Activated CD4-positive, alpha-beta T cell treated with anti-CD3 and anti-CD28 coated beads, Interleukin-2, amount 50 U/mL, for 1 hour (primary cell): ENCODE results near the gene PUS1.

Experiments
- DNase-seq: peaks from one replicate; pipeline ENCODE4 v3.0.0-alpha.2; 2020

Gene PUS1

GRCh38 chr12:131903270-131904255 is 25.5 kb upstream of the PUS1 start:
- DNase-seq = no peak

- DNase-seq = no peak
Observed at GRCh38 chr12:131904346-131904745, 24.7 kb upstream of the PUS1 start.

GRCh38 chr12:131905081-131905629 is 23.9 kb upstream of the PUS1 start:
- no peak for DNase-seq

- no peak for DNase-seq
Observed at GRCh38 chr12:131905630-131906091, 23.4 kb upstream of the PUS1 start.

- no peak for DNase-seq
Observed at GRCh38 chr12:131907379-131908091, 21.5 kb upstream of the PUS1 start.

- no peak for DNase-seq
Observed at GRCh38 chr12:131908092-131909080, 20.7 kb upstream of the PUS1 start.

GRCh38 chr12:131909081-131909751 is 19.9 kb upstream of the PUS1 start:
- DNase-seq = no peak

GRCh38 chr12:131909752-131910219 is 19.3 kb upstream of the PUS1 start:
- no peak for DNase-seq

GRCh38 chr12:131910302-131911027 is 18.6 kb upstream of the PUS1 start:
- DNase-seq = no peak

GRCh38 chr12:131911028-131911650 is 17.9 kb upstream of the PUS1 start:
- DNase-seq = no peak

- DNase-seq = no peak
Observed at GRCh38 chr12:131911851-131912477, 17.1 kb upstream of the PUS1 start.

- DNase-seq = no peak
Observed at GRCh38 chr12:131912518-131913274, 16.4 kb upstream of the PUS1 start.

GRCh38 chr12:131913666-131914065 is 15.4 kb upstream of the PUS1 start:
- no peak for DNase-seq

GRCh38 chr12:131914179-131914702 is 14.8 kb upstream of the PUS1 start:
- no peak for DNase-seq

GRCh38 chr12:131915000-131915689 is 13.9 kb upstream of the PUS1 start:
- no peak for DNase-seq

GRCh38 chr12:131915823-131916222 is 13.3 kb upstream of the PUS1 start:
- no peak for DNase-seq

- DNase-seq = no peak
Observed at GRCh38 chr12:131916306-131917138, 12.6 kb upstream of the PUS1 start.
